NCI-H82 treated with DMSO at 0.1 percent for 48 hours (cell line): Measurements from ENCODE around the gene ZBED5.

Experiments
- DNase-seq: peaks from one replicate; lab custom pipeline; 2025; ENCODE audit not compliant: unreplicated experiment; lab: John Stamatoyannopoulos, UW

ZBED5 gene

GRCh38 chr11:10881892-10882291 lies 24.0 kb upstream of the ZBED5 start:
- no peak for DNase-seq

- DNase-seq: peak; percentile 58
Observed at GRCh38 chr11:10878408-10879214, 20.8 kb upstream of the ZBED5 start.

GRCh38 chr11:10876158-10876557 lies 18.3 kb upstream of the ZBED5 start:
- DNase-seq: no peak

- no peak for DNase-seq
Observed at GRCh38 chr11:10875430-10876021, 17.7 kb upstream of the ZBED5 start.

DNA sequence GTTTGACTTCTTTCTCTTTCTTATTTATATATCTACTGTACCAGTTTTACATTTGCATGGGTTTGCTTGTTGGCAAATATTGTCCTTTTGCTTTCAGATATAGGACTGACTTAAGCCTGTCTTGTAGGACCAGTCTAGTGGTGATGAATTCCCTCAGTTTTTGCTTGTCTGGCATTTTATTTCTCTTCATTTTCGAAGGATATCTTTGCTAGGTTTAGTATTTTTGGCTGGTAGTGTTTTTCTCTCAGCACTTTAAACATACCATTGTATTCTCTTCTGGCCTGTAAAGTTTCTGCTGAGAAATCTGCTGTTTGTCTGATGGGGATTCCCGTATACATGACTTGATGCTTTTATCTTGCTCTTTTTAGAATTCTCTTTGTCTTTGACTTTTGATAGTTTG lies 14.2 kb upstream of the ZBED5 start:
- no peak for DNase-seq

- DNase-seq: no peak
Observed at GRCh38 chr11:10868352-10868751, 10.5 kb upstream of the ZBED5 start.

DNA sequence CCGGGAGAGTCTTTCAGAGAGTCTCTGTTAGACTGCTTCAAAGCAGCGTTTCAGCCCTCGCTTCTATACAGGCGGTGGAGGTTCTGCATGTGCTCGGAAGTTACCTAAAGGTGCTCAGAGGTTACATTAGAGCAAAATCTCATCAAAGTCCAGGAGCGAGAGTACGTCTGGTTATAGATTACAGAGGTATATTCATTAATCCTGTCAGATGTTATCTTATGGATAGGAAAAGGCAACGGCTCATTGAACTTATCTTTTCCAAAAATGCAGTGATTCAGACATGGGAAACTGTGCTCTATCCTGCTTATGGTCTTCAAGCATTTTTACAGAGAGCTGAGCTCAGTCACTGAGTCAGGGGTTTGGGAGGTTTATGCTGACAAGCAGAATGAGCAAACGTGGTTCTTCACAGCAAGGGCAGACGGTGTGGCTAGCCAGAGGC lies 9.1 kb upstream of the ZBED5 start:
- peak; percentile 10 for DNase-seq

DNA sequence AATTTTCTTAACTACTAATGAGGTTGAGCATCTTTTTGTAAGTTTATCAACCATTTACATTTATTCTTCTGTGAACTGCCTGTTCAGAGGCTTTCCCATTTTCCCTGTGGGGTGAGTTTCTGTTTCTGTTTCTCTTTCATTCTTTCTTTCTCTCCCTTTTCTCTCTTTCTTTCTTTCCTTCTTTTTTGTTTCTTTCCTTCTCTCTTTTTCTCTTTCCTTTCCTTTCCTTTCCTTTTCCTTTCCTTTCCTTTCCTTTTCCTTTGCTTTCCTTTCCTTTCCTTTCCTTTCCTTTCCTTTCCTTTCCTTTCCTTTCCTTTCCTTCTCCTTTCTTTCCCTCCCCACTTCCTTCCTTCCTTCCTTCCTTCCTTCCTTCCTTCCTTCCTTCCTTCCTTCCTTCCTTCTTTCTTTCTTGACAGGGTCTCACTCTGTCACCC lies 8.0 kb upstream of the ZBED5 start:
- DNase-seq: no peak

DNA sequence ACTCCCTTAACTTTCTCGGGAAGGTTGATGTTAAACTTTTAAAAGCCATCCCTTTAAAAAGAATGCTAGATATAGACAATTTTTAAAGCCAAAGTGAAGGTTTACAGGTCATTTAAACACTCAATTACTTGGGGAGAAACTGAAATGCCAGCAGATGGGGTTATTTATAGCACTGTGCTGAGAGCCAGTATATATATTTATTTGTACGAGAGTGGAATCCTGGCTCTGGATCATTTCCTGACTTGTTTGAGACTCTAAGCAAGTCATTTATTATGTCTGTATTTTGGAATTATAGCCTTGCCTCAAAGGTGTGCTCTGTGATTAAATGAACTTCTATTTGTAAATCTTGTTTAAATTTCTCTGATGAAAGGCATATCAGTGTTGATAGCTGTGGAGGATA lies 6.8 kb upstream of the ZBED5 start:
- DNase-seq: no peak

- no peak for DNase-seq
Observed at GRCh38 chr11:10862446-10862845, 4.6 kb upstream of the ZBED5 start.

GRCh38 chr11:10861799-10862198 lies 3.9 kb upstream of the ZBED5 start:
- DNase-seq: no peak

GRCh38 chr11:10861047-10861446 lies 3.2 kb upstream of the ZBED5 start:
- no peak for DNase-seq

DNA sequence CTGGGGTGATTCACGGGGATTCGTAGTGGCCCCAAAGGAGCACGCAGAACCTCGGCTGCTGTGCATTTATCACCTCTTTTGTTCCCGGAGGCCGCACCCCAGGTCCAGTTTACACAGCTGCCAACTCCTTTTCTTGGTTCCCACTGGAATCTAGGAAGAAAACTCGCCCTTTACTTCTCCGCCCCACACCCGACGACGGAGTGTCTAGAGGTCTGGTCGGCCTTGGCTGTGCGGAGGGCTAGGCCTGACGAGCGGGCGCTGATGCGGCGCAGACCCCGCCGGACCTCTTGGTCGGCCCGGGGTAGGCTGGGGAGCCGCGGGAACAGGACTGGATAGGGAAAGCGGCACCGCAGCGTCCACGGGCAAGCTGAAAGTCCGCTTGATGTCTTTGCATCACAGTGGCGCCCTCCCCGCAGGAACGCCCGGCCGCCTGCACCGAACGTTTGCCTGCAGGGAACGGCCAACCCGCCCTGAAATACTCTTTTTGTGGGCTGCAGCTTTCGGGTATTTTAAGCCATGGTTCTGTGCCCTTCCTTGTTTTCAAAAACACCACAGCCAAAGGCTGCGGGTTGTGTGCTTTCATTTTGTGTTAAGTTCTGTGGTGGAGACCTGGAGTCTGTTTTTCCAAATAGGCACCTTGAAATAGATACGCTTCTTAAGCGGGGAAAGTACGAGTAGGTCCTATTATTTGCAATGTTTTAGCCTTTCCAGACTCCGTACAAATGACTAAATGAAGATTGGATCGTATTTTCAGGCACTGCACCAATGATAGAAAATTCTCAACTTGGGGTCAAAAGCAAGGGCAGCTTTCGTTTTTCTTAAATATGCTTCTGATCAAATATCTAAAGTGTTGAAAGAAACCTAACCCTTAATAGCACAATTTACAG lies 829 bp upstream of the ZBED5 start:
- DNase-seq: no peak

GRCh38 chr11:10857459-10857708 lies 469 bp downstream of the ZBED5 start:
- no peak for DNase-seq

DNA sequence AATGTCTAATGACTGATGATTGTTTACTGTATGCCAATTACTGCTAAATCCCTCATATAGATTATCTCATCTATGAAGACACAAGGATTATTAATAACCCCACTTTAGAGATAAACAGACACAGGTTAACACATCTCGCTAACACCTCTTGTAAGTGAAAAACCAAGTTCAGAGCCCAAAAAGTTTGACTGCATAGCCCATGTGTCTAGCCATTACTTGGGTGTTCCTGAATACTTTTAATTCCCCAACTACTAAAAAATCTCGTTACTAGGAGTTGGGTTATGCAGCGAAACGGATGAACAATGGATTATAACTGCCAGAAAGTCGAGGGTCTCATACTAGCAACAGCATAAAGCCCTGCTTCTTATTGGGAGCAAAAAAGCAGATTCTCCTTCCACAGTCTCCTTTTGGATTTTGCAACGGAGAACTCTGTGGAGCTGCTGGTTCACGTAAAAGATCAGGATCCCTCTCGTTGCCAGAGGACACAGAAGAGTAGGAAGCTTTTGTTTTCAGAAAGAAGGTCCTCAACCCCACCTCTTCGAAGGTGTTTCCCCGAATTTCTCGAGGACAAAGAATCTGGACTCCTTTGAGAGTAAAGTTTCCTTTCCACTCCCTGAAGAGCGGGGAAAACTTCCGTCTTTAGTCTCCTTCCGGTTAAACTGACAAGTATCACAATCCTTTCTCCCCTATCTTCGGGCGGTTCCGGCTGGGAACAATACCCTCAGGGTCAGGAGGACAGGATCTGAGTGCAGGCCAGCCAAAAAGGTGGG lies 979 bp downstream of the ZBED5 start:
- DNase-seq: no peak

- DNase-seq: no peak
Observed at GRCh38 chr11:10855295-10855694, 2.6 kb downstream of the ZBED5 start.

DNA sequence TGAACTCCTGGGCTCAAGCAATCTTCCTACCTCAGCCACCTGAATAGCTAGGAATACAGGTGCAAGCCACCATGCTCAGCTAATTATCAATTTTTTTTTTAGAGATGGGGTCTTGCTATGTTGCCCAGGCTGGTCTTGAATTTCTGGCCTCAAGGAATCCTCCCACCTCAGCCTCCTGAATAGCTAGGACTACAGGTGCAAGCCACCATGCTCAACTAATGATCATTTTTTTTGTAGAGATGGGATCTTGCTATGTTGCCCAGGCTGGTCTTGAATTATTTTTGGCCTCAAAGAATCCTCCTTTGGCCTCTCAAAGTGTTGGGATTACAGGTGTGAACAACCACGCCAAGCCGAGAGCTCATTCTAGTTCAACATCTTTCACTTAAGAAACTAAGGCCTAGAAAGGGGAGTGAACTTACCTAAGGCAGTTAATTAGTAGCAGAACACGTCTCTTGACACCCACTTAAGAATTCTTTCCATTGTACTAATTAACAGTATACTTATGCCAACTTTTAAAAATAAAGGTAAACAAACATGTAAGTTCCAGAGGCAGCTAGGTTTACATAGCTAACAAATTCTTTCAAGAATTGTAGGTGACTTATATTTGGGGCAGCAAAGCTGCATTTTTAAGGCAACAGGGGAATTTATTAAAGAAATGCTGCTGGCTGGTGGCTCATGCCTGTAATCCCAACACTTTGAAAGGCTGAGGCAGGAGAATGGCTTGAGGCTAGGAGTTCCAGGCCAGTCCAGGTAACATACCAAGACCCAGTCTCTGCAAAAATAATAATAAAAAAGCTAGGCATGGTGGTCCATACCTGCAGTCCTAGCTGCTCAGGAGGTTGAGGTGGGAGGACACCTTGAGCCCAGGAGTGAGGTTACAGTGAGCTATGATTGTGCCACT lies 9.6 kb downstream of the ZBED5 start:
- DNase-seq: no peak

DNA sequence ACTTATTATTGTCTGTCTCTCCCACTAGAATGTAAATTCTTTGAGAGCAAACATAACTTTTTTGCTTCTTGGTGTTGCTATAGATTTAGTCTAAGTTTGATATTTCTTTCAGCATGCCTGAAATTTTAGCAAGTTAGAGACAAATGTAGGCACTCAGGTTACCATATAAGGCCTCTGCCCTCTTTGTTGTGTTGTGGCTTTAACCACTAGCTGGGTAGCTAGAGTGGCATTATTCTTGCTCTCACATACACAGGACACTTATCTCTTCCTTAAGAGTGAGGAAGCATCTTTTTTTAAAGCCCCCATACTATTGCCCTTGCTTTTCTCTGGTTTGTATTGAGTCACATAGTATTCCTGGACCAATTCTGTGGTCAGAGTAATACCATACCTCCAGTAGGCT lies 11.2 kb downstream of the ZBED5 start:
- no peak for DNase-seq

DNA sequence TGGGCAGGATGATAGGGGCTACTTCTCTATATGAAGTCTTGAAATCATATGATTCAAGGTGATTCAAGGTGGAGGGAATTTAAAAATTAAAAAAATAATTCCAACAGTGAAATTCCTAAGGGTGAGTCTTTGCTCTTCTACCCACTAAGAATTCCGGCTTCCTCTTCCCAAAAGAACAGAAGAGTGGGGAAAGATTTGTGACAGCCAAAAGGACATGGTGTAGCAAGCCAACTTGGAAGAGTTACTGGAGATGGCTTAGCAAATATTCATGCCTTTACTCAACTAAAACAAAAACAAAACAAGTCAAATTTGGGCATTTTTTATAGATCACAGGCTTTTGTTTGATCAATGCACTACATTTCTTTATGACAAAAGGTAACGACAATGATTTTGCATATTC lies 12.3 kb downstream of the ZBED5 start:
- DNase-seq: no peak

DNA sequence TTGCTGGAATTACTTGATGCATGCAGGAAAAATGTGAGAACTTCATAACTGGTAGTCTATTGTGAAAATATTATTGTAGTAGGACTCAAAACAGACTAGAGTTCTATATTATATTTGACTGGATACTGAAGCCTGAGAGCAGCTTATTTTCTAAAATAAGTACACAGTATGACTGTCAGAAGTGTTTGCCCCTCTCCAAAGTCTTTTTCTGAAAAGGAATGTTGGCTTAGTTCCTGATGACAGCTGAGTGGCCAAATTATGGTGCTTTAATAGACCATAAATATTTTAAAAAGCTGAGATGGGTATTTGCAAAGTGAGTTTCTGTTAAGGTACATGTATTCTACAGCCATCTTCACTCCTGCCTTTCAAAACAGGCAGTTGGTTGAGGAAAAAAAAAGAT lies 13.1 kb downstream of the ZBED5 start:
- DNase-seq: no peak
